Chondrocyte (in vitro differentiated cells): ENCODE measurements around the gene YDJC. TPM values are rescaled to one million over a fixed set of nuclear protein-coding genes. Genes with fewer than 3 reads are reported as not detected.

Source experiments
- DNase-seq: peaks from one replicate; pipeline ENCODE4 v3.0.0; 2021; ENCODE audit warnings: mixed read lengths, low spot score
- H3K27ac Mint-ChIP-seq: one replicate; pipeline ENCODE4 v1.8.0; 2021; ENCODE audit warnings: mild to moderate bottlenecking, moderate library complexity, mixed read lengths; ENCODE audit not compliant: unreplicated experiment
- H3K27me3 Mint-ChIP-seq: 2 replicates; pipeline ENCODE4 v1.8.0; 2021; ENCODE audit warnings: low read depth, mixed read lengths
- H3K36me3 Mint-ChIP-seq: 2 replicates; pipeline ENCODE4 v1.8.0; 2021; ENCODE audit warnings: low read depth, mixed read lengths
- H3K4me1 Mint-ChIP-seq: 2 replicates; pipeline ENCODE4 v1.8.0; 2021; ENCODE audit warnings: low read depth, mild to moderate bottlenecking, mixed read lengths
- H3K4me3 Mint-ChIP-seq: one replicate; pipeline ENCODE4 v1.8.0; 2021; ENCODE audit warnings: mild to moderate bottlenecking, moderate library complexity, mixed read lengths; ENCODE audit not compliant: unreplicated experiment
- H3K9me3 Mint-ChIP-seq: 2 replicates; pipeline ENCODE4 v1.8.0; 2021; ENCODE audit warnings: low read depth, mixed read lengths
- CTCF ChIP-seq: fragments of 200-600 bp; sonication (generic); IDR thresholded peaks from 2 replicates; pipeline ENCODE4 v1.5.0; 2021; ENCODE audit warnings: antibody characterized with exemption, mild to moderate bottlenecking, moderate library complexity
- total RNA-seq: library from RNA; stranded (reverse); gene quantifications from 3 replicates; pipeline ENCODE4 v1.2.1, GENCODE V29; 2021

The YDJC gene
- total RNA-seq, 1 donor from 2014 or later, result 14.6 TPM

DNA sequence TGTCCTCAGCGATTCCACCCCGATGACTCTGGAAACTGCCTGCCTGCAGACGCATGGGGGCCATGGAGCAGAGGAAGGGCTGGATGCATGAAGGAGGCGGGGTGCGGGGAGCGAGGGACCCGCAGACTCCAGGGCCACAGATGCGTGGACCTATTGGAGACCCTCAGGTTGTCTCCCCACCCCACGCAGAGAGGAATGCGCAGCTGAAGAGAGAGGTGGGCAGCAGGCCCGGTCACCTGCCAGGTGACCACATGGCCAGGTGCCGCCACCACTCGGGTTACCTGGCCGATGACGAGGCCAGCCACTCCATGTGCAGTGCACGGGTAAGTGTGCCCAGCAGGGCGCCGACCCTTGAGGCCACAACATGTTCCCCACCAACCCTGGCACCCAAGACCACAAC is 3.1 kb upstream of the YDJC start:
- no peaks in the 10 kb centered on the region for H3K9me3 Mint-ChIP-seq
- H3K27me3 Mint-ChIP-seq, result no peaks in the 10 kb centered on the region
- H3K27ac Mint-ChIP-seq, result no peak overlapping the region
- no peaks in the 10 kb centered on the region for H3K36me3 Mint-ChIP-seq
- no peak overlapping the region for H3K4me3 Mint-ChIP-seq
- no peak for TF ChIP-seq CTCF
- peaks cover 8% of the 10 kb centered on the region for H3K4me1 Mint-ChIP-seq
- no peak for DNase-seq

DNA sequence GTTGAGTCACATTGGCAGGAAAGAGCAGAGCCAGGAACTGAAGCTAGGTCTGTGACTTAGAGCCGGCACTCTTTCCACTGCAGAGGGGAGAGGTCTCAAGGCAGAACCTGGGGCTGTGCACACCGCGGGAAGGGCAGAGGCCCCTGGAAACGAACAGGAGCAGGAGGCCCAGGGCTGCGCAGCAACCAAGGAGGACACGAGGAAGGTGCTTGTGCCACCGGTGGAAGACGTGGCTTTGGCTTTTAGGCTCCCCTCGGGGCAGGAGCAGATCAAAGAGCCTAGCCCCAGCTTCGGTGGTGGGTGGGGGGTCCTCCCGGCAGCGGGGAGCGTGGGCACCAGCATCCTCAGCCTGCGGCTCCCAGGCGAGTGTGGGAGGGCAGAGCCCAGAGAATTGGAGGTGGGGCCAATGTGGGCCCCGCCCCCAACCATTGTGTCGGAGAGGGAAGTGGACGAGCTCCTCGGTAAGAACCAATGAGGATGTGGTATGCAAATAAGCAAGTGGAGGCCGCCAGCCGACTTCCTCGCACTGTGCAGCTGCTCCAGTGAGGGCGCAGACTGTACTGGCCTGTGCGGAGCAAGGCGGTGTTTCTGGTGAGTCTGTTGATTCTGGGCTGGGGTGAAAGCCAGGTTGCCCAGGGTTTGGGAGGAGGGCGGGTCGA is 2.5 kb upstream of the YDJC start, which contains the start of gene CCDC116:
Gene CCDC116, plus strand, starts transcription at position 524 of the 659 bp plus-strand sequence. CDS start 422 bp downstream, outside the sequence.
- Mint-ChIP-seq H3K36me3 (no peaks in the 10 kb centered on the region), H3K9me3 (no peaks in the 10 kb centered on the region), H3K27me3 (no peaks in the 10 kb centered on the region), H3K27ac (no peak within 1 kb of the TSS), H3K4me3 (no peak within 1 kb of the TSS), H3K4me1 (peaks cover 8% of the 10 kb centered on the region)
- TF ChIP-seq CTCF, result no peak
- DNase-seq, result no peak

GRCh38 chr22:21631025-21631424 is 1.2 kb upstream of the YDJC start:
- Mint-ChIP-seq H3K27ac (no peak overlapping the region), H3K27me3 (no peaks in the 10 kb centered on the region), H3K9me3 (no peaks in the 10 kb centered on the region), H3K4me3 (no peak overlapping the region), H3K4me1 (peaks cover 15% of the 10 kb centered on the region), H3K36me3 (no peaks in the 10 kb centered on the region)
- TF ChIP-seq CTCF, result no peak
- DNase-seq, result no peak

DNA sequence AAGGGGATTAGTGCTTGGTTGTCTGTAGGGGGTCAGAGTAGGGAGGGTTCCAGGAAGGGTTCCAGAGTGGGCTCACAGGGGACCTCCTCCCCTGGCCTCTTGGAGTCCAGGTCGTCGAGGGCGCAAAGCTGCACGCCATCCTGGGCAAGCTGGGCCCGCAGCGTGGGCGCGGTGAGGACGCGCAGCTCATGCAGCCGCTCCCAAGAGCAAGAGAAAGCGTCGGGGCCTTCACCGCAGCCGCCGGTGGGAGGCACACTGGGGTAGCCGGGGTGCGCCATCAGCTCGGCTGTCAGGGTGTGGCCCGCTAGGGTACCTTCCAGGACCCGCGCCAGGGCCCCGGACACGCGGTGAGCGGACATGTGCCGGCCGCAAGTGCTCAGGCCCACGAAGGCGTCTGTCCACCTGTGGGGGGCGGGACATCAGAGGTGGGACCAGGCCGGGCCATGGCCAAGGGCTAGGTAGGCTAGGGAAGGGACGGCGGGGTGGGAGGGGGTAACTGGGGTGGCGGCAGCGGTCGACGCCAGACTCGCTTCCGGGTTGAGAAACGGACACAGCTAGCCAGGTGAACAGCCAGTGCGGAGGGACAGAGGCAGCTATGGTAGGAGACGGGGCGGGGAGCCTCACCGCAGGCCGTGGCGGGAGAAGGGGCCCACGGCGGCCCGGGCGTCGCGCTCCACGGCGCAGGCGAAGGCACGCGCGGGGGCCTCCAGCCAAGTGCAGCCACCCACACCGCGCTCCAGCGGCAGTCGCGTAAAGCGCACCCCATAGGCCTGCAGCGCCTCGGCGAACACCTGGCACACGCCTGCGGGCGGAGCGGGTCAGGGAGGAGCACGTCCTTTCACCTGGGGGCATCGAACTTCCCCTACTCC is 1.2 kb downstream of the YDJC start:
- H3K4me3 Mint-ChIP-seq, result peak overlapping the region; percentile 79
- peak overlapping the region; percentile 76 for H3K27ac Mint-ChIP-seq
- H3K4me1 Mint-ChIP-seq, result peaks cover 26% of the 10 kb centered on the region
- H3K9me3 Mint-ChIP-seq, result no peaks in the 10 kb centered on the region
- no peaks in the 10 kb centered on the region for H3K27me3 Mint-ChIP-seq
- H3K36me3 Mint-ChIP-seq, result peaks cover 2% of the 10 kb centered on the region
- TF ChIP-seq CTCF, result no peak
- no peak for DNase-seq

GRCh38 chr22:21626735-21627469 is 2.9 kb downstream of the YDJC start:
- Mint-ChIP-seq H3K4me1 (peaks cover 42% of the 10 kb centered on the region), H3K27me3 (no peaks in the 10 kb centered on the region), H3K27ac (no peak overlapping the region), H3K36me3 (peaks cover 2% of the 10 kb centered on the region), H3K9me3 (no peaks in the 10 kb centered on the region), H3K4me3 (no peak overlapping the region)
- no peak for DNase-seq
- no peak for TF ChIP-seq CTCF
